IPS-18a (cell line): ENCODE data around the gene POPDC3.
"Not testable (repeated sequence)": the region's sequence is repeated elsewhere in the genome, so short reads cannot be mapped to it uniquely, and the experiment has no call there.

ENCODE experiments used
- H3K27ac ChIP-seq: one replicate; pipeline ENCODE4 v1.5.1; 2013; ENCODE audit warnings: low read length
- H3K27me3 ChIP-seq: one replicate; pipeline ENCODE4 v1.6.1; 2013; ENCODE audit warnings: mild to moderate bottlenecking, low read length; ENCODE audit not compliant: control insufficient read depth, insufficient read depth
- H3K36me3 ChIP-seq: one replicate; pipeline ENCODE4 v1.6.1; 2013; ENCODE audit warnings: low read depth, low read length; ENCODE audit not compliant: control insufficient read depth
- H3K4me1 ChIP-seq: one replicate; pipeline ENCODE4 v1.6.1; 2013; ENCODE audit warnings: low read depth, low read length; ENCODE audit not compliant: control insufficient read depth
- H3K4me3 ChIP-seq: one replicate; pipeline ENCODE4 v1.5.1; 2013; ENCODE audit warnings: low read length
- H3K9ac ChIP-seq: one replicate; pipeline ENCODE4 v1.6.1; 2013; ENCODE audit warnings: mild to moderate bottlenecking, low read length, moderate library complexity
- H3K9me3 ChIP-seq: one replicate; pipeline ENCODE4 v1.6.1; 2013; ENCODE audit warnings: low read depth, low read length; ENCODE audit not compliant: control insufficient read depth

The POPDC3 gene

DNA sequence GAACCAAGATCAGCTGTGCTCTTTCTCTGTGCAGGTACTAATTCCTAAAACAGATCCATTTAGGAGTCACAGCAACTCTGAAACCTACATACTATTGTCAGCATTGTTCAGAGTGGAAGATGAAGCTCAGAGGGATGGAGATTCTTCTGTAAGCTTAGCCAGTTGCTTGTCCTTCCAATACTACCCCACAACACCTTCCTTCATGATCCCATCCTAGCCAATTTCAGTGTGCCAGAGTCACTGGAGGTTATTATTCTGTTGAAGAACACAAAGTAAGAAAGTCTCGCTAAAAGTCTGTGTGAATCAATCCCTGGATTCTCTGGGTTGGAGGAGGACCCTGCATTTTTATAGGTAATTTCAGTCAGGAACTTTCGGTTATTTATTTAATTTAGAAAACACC lies 2.3 kb downstream of the POPDC3 start:
- no peak overlapping the region for H3K27ac ChIP-seq
- H3K27me3 ChIP-seq = peaks cover 31% of the 10 kb centered on the region
- H3K4me1 ChIP-seq = peaks cover 7% of the 10 kb centered on the region
- no peak overlapping the region for H3K4me3 ChIP-seq
- H3K9ac ChIP-seq = no peak overlapping the region
- H3K36me3 ChIP-seq = no peaks in the 10 kb centered on the region
- H3K9me3 ChIP-seq = no peaks in the 10 kb centered on the region

DNA sequence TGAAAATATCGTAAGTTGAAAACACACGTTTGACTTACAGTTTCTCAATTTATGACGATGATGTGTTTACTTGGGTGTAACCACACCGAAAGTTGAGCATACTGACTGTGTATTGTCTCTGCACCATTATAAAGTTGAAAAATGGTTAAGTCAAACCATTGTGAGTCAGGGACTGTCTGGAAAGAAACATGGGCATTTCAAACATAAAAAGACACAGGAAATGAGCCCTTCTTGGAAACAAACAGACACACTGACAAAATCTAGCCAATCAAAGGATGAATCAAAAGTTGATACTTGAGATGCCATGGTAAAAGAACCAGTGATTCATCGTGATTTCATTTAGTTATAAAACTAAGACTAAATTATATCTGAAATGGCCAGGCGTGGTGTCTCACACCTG lies 5.3 kb downstream of the POPDC3 start:
- Histone ChIP-seq H3K9me3 (no peaks in the 10 kb centered on the region), H3K4me3 (no peak overlapping the region), H3K27ac (no peak overlapping the region), H3K36me3 (no peaks in the 10 kb centered on the region), H3K27me3 (peaks cover 22% of the 10 kb centered on the region), H3K9ac (no peak overlapping the region), H3K4me1 (no peaks in the 10 kb centered on the region)

DNA sequence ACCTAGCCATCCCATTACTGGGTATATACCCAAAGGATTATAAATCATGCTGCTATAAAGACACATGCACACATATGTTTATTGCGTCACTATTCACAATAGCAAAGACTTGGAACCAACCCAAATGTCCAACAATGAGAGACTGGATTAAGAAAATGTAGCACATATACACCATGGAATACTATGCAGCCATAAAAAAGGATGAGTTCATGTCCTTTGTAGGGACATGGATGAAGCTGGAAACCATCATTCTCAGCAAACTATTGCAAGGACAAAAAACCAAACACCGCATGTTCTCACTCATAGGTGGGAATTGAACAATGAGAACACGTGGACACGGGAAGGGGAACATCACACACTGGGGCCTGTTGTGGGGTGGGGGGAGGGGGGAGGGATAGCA lies 7.3 kb downstream of the POPDC3 start:
- not testable (repeated sequence) for H3K27ac ChIP-seq, H3K4me1 ChIP-seq, H3K36me3 ChIP-seq, H3K9me3 ChIP-seq, H3K4me3 ChIP-seq, H3K27me3 ChIP-seq, H3K9ac ChIP-seq

DNA sequence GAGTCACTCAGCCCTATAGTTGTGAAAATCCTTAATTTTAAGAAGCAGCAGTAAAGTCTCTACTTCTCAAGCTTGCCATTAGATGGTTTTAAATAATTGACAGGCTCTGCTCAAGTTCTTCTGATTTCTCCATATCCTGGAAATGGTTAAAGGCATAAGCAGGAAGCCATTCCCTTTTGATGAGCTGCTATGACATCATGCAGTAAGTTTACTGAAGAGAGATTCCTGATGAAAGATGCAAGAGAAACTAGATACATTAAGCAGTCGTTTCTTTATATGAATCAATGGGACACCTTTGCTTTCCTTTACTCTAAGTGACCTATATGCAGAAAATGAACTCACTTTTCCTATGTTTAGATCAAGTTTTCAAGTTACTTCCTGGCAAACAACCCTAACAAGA lies 9.8 kb downstream of the POPDC3 start:
- Histone ChIP-seq H3K9me3 (no peaks in the 10 kb centered on the region), H3K4me1 (no peaks in the 10 kb centered on the region), H3K27ac (no peak overlapping the region), H3K36me3 (no peaks in the 10 kb centered on the region), H3K4me3 (no peak overlapping the region), H3K9ac (no peak overlapping the region), H3K27me3 (no peaks in the 10 kb centered on the region)

DNA sequence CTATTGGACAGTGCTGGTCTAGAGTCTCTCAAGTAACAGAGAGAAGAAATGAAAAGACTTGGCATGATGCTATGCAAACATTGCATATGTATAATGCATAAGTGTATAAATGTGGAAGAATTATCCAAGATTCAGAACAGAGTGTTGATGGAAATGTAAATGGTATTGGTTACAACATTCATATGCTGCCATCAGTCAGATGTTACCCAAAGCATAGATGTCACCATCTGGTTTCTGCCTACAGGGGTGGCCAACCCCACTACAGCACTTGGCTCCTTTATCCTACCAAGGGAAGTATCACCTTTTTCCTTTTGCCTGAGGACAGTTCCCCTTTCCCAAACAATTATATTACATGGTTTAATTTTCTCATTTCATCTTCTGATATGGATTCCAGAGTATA lies 11.9 kb downstream of the POPDC3 start:
- H3K9me3 ChIP-seq = no peaks in the 10 kb centered on the region
- no peaks in the 10 kb centered on the region for H3K27me3 ChIP-seq
- no peaks in the 10 kb centered on the region for H3K4me1 ChIP-seq
- H3K4me3 ChIP-seq = no peak overlapping the region
- H3K27ac ChIP-seq = no peak overlapping the region
- H3K9ac ChIP-seq = no peak overlapping the region
- no peaks in the 10 kb centered on the region for H3K36me3 ChIP-seq

DNA sequence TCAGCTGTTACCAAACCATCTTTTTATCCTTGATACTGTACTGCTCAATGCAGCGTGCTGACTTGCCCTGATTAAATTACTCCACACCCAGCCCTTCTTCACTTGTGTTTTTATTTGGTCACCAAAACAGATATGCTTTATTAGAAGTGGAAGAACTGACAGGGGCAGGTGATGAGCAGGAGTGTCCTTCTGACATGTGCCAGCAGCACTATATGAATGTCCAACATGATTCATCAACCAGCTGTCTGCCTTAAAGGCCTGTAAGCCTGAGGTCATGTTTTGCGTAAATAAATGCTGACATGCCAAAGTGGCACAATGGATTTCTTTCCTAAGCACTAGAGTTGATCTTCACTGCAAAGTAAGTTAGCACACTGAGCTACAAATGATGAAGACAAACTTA lies 15.4 kb downstream of the POPDC3 start:
- no peaks in the 10 kb centered on the region for H3K9me3 ChIP-seq
- no peaks in the 10 kb centered on the region for H3K27me3 ChIP-seq
- no peak overlapping the region for H3K4me3 ChIP-seq
- H3K27ac ChIP-seq = no peak overlapping the region
- no peak overlapping the region for H3K9ac ChIP-seq
- H3K4me1 ChIP-seq = no peaks in the 10 kb centered on the region
- no peaks in the 10 kb centered on the region for H3K36me3 ChIP-seq

DNA sequence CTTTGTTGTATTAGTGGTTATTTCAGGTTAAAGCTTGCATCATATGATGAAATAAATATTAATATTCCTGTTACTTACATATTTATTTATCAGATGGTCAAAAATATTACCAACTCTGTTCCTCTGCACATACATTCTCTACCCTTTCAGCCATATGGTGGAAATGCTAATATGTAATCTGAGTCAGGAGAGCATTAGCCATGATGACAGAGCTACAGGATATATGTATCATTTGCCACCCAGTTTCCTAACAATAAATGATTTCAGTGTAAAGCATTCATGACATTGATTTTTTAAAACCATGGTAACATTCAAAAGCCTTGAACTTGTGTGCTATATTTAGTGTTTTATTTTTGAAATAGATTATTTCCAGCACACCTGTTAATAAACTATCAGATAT lies 16.6 kb downstream of the POPDC3 start:
- H3K4me3 ChIP-seq = no peak overlapping the region
- no peaks in the 10 kb centered on the region for H3K9me3 ChIP-seq
- no peaks in the 10 kb centered on the region for H3K36me3 ChIP-seq
- H3K9ac ChIP-seq = no peak overlapping the region
- no peaks in the 10 kb centered on the region for H3K4me1 ChIP-seq
- no peak overlapping the region for H3K27ac ChIP-seq
- H3K27me3 ChIP-seq = no peaks in the 10 kb centered on the region

DNA sequence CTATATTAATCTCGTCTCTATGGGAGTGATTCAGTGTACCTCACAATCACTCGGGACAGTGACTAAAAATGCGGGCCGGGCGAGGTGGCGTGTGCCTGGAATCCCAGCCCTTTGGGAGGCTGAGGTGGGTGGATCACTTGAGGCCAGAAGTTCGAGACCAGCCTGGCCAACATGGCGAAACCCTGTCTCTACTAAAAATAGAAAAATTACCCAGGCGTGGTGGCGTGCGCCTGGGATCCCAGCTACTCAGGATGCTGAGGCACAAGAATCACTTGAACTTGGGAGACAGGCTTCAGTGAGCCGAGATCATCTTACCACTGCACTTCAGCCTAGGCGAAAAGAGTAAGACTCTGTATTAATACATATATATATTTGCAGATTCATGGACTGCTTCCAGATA lies 17.4 kb downstream of the POPDC3 start:
- Histone ChIP-seq H3K27me3 (no peaks in the 10 kb centered on the region), H3K4me1 (no peaks in the 10 kb centered on the region), H3K9ac (no peak overlapping the region), H3K9me3 (no peaks in the 10 kb centered on the region), H3K27ac (no peak overlapping the region), H3K36me3 (no peaks in the 10 kb centered on the region), H3K4me3 (no peak overlapping the region)

DNA sequence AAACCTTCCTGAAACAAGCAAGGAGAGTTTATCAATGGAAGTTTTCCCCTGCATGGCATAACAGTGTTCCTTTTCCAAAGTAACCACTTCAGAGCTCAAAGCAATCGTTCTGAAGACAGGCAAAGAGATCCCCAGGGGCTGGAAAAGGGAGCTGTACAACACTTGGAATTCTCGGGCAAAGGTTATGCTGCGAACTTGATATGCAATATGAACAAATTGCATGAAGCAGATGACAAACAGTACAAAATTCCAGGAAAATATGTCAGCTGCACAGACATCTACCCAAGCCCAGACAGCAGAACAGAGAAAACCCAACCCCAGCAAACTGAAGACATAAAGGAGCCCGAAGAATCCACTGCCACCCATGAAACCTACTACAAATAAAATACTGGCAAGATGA lies 18.4 kb downstream of the POPDC3 start:
- H3K4me1 ChIP-seq = no peaks in the 10 kb centered on the region
- H3K27ac ChIP-seq = no peak overlapping the region
- no peaks in the 10 kb centered on the region for H3K9me3 ChIP-seq
- no peak overlapping the region for H3K4me3 ChIP-seq
- no peak overlapping the region for H3K9ac ChIP-seq
- no peaks in the 10 kb centered on the region for H3K27me3 ChIP-seq
- no peaks in the 10 kb centered on the region for H3K36me3 ChIP-seq

DNA sequence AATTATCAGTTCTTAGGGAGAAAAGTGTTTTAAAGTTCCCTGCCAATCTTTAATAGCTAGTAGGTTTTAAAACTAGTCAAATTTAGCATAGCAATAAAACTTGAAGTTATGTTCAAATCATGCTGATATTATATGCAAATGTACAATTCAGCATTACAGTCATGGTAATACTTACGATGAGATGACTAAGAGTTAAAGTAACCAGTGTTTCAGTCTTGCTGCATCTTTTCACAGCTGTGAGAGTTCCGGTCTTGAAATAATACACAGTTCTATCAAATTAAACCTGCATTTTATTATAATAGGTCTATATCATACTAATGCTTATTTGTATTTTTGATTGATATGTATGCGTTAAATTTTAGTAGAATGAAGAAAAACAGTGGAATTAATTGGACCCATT lies 26.1 kb downstream of the POPDC3 start:
- Histone ChIP-seq H3K9ac (no peak overlapping the region), H3K4me1 (no peaks in the 10 kb centered on the region), H3K9me3 (no peaks in the 10 kb centered on the region), H3K27ac (no peak overlapping the region), H3K4me3 (no peak overlapping the region), H3K27me3 (no peaks in the 10 kb centered on the region), H3K36me3 (no peaks in the 10 kb centered on the region)

DNA sequence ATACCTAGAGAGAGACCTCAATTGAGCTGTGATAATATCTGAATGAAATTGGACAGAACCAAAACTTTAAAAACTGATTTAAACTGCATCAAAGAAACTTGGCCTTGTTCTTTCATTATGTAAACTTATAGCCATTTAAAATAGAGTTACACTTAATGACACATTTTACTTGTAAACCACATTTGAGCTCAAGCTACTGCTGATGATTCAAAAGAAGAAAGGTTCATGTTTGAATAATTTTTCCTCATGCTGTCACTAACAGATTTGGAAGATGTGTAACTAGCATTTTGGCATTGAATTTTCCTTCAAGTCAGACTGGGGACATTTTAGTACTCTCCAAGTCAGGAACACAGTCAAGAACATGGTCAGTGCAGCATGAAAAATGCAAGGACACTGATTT lies 26.9 kb downstream of the POPDC3 start:
- Histone ChIP-seq H3K9ac (no peak overlapping the region), H3K4me3 (no peak overlapping the region), H3K4me1 (no peaks in the 10 kb centered on the region), H3K27me3 (no peaks in the 10 kb centered on the region), H3K27ac (no peak overlapping the region), H3K9me3 (no peaks in the 10 kb centered on the region), H3K36me3 (no peaks in the 10 kb centered on the region)

DNA sequence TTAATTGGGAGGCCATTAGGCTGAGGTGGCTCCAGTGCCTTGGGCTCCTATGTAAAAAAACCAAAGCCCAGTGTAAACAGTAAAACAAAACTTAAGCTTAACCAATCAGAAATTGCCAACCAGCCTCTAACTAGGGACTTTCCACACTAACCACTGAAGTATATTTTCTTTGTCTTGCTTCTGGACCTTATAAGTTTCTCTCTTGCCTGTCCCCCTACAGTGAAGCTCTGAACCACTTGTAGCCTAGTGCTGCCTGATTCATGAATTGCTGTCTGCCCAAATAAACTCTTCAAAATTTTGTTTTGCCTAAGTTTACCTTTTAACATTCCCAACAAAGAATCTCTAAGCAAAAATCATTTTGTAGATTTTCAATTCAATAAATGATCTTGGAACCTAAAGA lies 28.2 kb downstream of the POPDC3 start:
- no peak overlapping the region for H3K27ac ChIP-seq
- no peak overlapping the region for H3K9ac ChIP-seq
- no peaks in the 10 kb centered on the region for H3K36me3 ChIP-seq

DNA sequence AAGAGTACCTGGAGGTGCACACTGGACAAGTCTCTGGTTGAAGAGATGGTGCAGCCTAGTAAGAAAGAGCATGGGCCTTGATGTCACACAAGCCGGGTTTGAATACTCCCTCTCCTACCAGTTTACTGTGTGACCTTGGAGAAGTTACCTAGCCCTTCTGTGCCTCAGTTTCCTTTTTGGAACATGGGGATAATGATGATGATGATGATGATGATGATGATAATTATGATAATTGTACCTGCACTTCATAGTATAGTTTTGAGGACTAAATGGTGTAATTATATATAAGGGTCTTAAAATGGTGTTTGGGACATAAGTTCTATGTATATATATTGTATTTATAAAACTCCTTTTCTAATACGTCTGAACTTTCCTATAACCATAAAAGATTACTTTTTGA lies 41.7 kb downstream of the POPDC3 start:
- Histone ChIP-seq H3K27me3 (peaks cover 46% of the 10 kb centered on the region), H3K36me3 (no peaks in the 10 kb centered on the region), H3K4me3 (no peak overlapping the region), H3K27ac (no peak overlapping the region), H3K9me3 (no peaks in the 10 kb centered on the region), H3K9ac (no peak overlapping the region), H3K4me1 (peaks cover 3% of the 10 kb centered on the region)

More for the DNA sequence above, 28.2 kb downstream of the POPDC3 start:
- H3K27me3 ChIP-seq = no peaks in the 10 kb centered on the region
- no peaks in the 10 kb centered on the region for H3K4me1 ChIP-seq
- H3K9me3 ChIP-seq = no peaks in the 10 kb centered on the region
- no peak overlapping the region for H3K4me3 ChIP-seq
